SK-N-SH treated with all-trans-retinoic acid at 6 μM for 48 hours (cell line): ENCODE data around the gene SFT2D2.

ENCODE experiments used
- ATAC-seq: fragments of 200-7000 bp; cut with Tn5 transposase; 3 replicates; pipeline ENCODE4 v1.9.1; 2020; ENCODE audit warnings: mild to moderate bottlenecking, moderate library complexity
- ARNTL ChIP-seq: fragments of 450-650 bp; formaldehyde crosslinking; IDR thresholded peaks from 2 replicates; pipeline ENCODE4 v1.5.0; 2020; ENCODE audit warnings: low read depth, mild to moderate bottlenecking, moderate library complexity, borderline replicate concordance
- BACH2 ChIP-seq: fragments of 250-450 bp; sonication (Bioruptor Pico); IDR thresholded peaks from 2 replicates; pipeline ENCODE4 v1.9.0; 2021; ENCODE audit warnings: mild to moderate bottlenecking, borderline replicate concordance
- CREB5 ChIP-seq: fragments of 250-450 bp; sonication (Bioruptor Pico); IDR thresholded peaks from 2 replicates; pipeline ENCODE4 v1.5.1; 2020; ENCODE audit warnings: low read depth, mild to moderate bottlenecking, moderate library complexity
- CSDC2 ChIP-seq: fragments of 250-450 bp; sonication (Bioruptor Pico); IDR thresholded peaks from 2 replicates; pipeline ENCODE4 v1.5.0; 2020; ENCODE audit warnings: mild to moderate bottlenecking, moderate library complexity
- CSRNP3 ChIP-seq: fragments of 250-450 bp; sonication (Bioruptor Pico); IDR thresholded peaks from 2 replicates; pipeline ENCODE4 v1.5.1; 2021; ENCODE audit warnings: mild to moderate bottlenecking, moderate library complexity
- ESRRG ChIP-seq: fragments of 250-450 bp; sonication (Bioruptor Pico); IDR thresholded peaks from 2 replicates; pipeline ENCODE4 v1.6.1; 2021; ENCODE audit warnings: mild to moderate bottlenecking
- GLIS3 ChIP-seq: fragments of 250-450 bp; sonication (Bioruptor Pico); IDR thresholded peaks from 2 replicates; pipeline ENCODE4 v1.5.0; 2020; ENCODE audit warnings: mild to moderate bottlenecking, moderate library complexity
- ISL1 ChIP-seq: fragments of 250-450 bp; sonication (Bioruptor Pico); IDR thresholded peaks from 2 replicates; pipeline ENCODE4 v2.1.2; 2022; ENCODE audit warnings: mild to moderate bottlenecking, moderate library complexity
- OSR1 ChIP-seq: fragments of 250-450 bp; sonication (Bioruptor Pico); IDR thresholded peaks from 2 replicates; pipeline ENCODE4 v1.8.0; 2022; ENCODE audit warnings: moderate library complexity, mild to moderate bottlenecking, inconsistent platforms
- PATZ1 ChIP-seq: fragments of 250-450 bp; sonication (Bioruptor Pico); IDR thresholded peaks from 2 replicates; pipeline ENCODE4 v1.8.0; 2020; ENCODE audit warnings: mild to moderate bottlenecking, moderate library complexity, borderline replicate concordance
- PPARA ChIP-seq: fragments of 250-450 bp; sonication (Bioruptor Pico); IDR thresholded peaks from 2 replicates; pipeline ENCODE4 v1.5.0; 2020; ENCODE audit warnings: mild to moderate bottlenecking, borderline replicate concordance
- RARB ChIP-seq: fragments of 250-450 bp; sonication (Bioruptor Pico); IDR thresholded peaks from 2 replicates; pipeline ENCODE4 v1.8.0; 2021; ENCODE audit warnings: mild to moderate bottlenecking, moderate library complexity
- SNAI2 ChIP-seq: fragments of 250-450 bp; sonication (Bioruptor Pico); IDR thresholded peaks from 2 replicates; pipeline ENCODE4 v1.5.0; 2020; ENCODE audit warnings: mild to moderate bottlenecking, moderate library complexity
- TCF4 ChIP-seq: fragments of 250-450 bp; sonication (Bioruptor Pico); IDR thresholded peaks from 2 replicates; pipeline ENCODE4 v1.8.0; 2021; ENCODE audit warnings: mild to moderate bottlenecking, moderate library complexity, borderline replicate concordance
- TOX ChIP-seq: fragments of 250-450 bp; sonication (Bioruptor Pico); IDR thresholded peaks from 2 replicates; pipeline ENCODE4 v1.8.0; 2021; ENCODE audit warnings: mild to moderate bottlenecking, moderate library complexity, borderline replicate concordance
- TSHZ2 ChIP-seq: fragments of 250-450 bp; sonication (Bioruptor Pico); IDR thresholded peaks from 2 replicates; pipeline ENCODE4 v1.5.0; 2020; ENCODE audit warnings: mild to moderate bottlenecking, moderate library complexity
- ZC3H10 ChIP-seq: fragments of 250-450 bp; sonication (Bioruptor Pico); IDR thresholded peaks from 2 replicates; pipeline ENCODE4 v1.5.1; 2021; ENCODE audit warnings: mild to moderate bottlenecking, moderate library complexity
- ZFP3 ChIP-seq: fragments of 250-450 bp; sonication (Bioruptor Pico); IDR thresholded peaks from 2 replicates; pipeline ENCODE4 v1.5.0; 2020; ENCODE audit warnings: mild to moderate bottlenecking, moderate library complexity
- ZNF565 ChIP-seq: fragments of 450-650 bp; formaldehyde crosslinking; conservative IDR thresholded peaks from 2 replicates; pipeline ENCODE4 v1.5.0; 2020; ENCODE audit warnings: low read depth, mild to moderate bottlenecking, moderate library complexity
- ZNF70 ChIP-seq: fragments of 450-650 bp; formaldehyde crosslinking; IDR thresholded peaks from 2 replicates; pipeline ENCODE4 v1.5.0; 2020; ENCODE audit warnings: mild to moderate bottlenecking, moderate library complexity
- ZNF8 ChIP-seq: fragments of 450-650 bp; formaldehyde crosslinking; IDR thresholded peaks from 2 replicates; pipeline ENCODE4 v1.5.0; 2020; ENCODE audit warnings: mild to moderate bottlenecking, moderate library complexity

Gene SFT2D2

GRCh38 chr1:168259567-168259966, 33.8 kb downstream of the SFT2D2 start:
- ATAC-seq = no peak

GRCh38 chr1:168260393-168260792, 34.6 kb downstream of the SFT2D2 start:
- TF ChIP-seq CSRNP3 (CRISPR knock-in tag) (no peak), PPARA (CRISPR knock-in tag) (no peak), ZNF70 (no peak), ZNF565 (CRISPR knock-in tag) (no peak), ARNTL (CRISPR knock-in tag) (no peak), CREB5 (CRISPR knock-in tag) (no peak), ISL1 (CRISPR knock-in tag) (no peak), ZFP3 (CRISPR knock-in tag) (no peak), TOX (CRISPR knock-in tag) (no peak), ZC3H10 (CRISPR knock-in tag) (no peak), CSDC2 (no peak), SNAI2 (CRISPR knock-in tag) (no peak), TSHZ2 (CRISPR knock-in tag) (no peak), ESRRG (CRISPR knock-in tag) (no peak), RARB (CRISPR knock-in tag) (no peak), OSR1 (CRISPR knock-in tag) (no peak), TCF4 (CRISPR knock-in tag) (no peak), ZNF8 (no peak), BACH2 (CRISPR knock-in tag) (no peak)
- peak; percentile 4; the same call in 2 of the 3 replicates for ATAC-seq

More at GRCh38 chr1:168259567-168259966, 33.8 kb downstream of the SFT2D2 start:
- TF ChIP-seq ARNTL (CRISPR knock-in tag) (no peak), TSHZ2 (CRISPR knock-in tag) (no peak), BACH2 (CRISPR knock-in tag) (no peak), ZC3H10 (CRISPR knock-in tag) (no peak), PPARA (CRISPR knock-in tag) (no peak), SNAI2 (CRISPR knock-in tag) (no peak)

GRCh38 chr1:168261390-168261789, 35.6 kb downstream of the SFT2D2 start:
- ATAC-seq = peak; percentile 86
- TF ChIP-seq OSR1 (CRISPR knock-in tag) = 0 out of 2 replicates have a peak, but pooled peaks have one; percentile 26
- TF ChIP-seq ZNF565 (CRISPR knock-in tag) = no peak
- no peak for TF ChIP-seq RARB (CRISPR knock-in tag)
- TF ChIP-seq ZNF8 = no peak
- TF ChIP-seq ZC3H10 (CRISPR knock-in tag) = peak; percentile 66; the same call in 1 of the 2 replicates
- TF ChIP-seq CSDC2 = no peak
- no peak for TF ChIP-seq BACH2 (CRISPR knock-in tag)
- no peak for TF ChIP-seq GLIS3 (CRISPR knock-in tag)
- TF ChIP-seq PATZ1 (CRISPR knock-in tag) = no peak
- TF ChIP-seq, all 23 proteins: peak for 2
